ENCODE data around the gene PTPN1.

Gene PTPN1

GRCh38 chr20:50578778-50579165 is 68.6 kb downstream of the PTPN1 start:
- DNase-seq, result no peak

GRCh38 chr20:50579511-50579910 is 69.3 kb downstream of the PTPN1 start:
- DNase-seq, result no peak

GRCh38 chr20:50580016-50580747 is 70.0 kb downstream of the PTPN1 start:
- DNase-seq, result no peak

- DNase-seq, result no peak
Observed at GRCh38 chr20:50580842-50581544, 70.8 kb downstream of the PTPN1 start.

- DNase-seq, result no peak
Observed at GRCh38 chr20:50582092-50582491, 71.9 kb downstream of the PTPN1 start.

GRCh38 chr20:50582591-50583234 is 72.5 kb downstream of the PTPN1 start:
- no peak for DNase-seq

GRCh38 chr20:50583442-50584150 is 73.4 kb downstream of the PTPN1 start:
- DNase-seq, result no peak

- DNase-seq, result no peak
Observed at GRCh38 chr20:50584687-50585086, 74.5 kb downstream of the PTPN1 start.

GRCh38 chr20:50585214-50585613 is 75.0 kb downstream of the PTPN1 start:
- DNase-seq, result no peak

GRCh38 chr20:50585678-50586077 is 75.5 kb downstream of the PTPN1 start:
- no peak for DNase-seq

GRCh38 chr20:50586531-50587232 is 76.5 kb downstream of the PTPN1 start:
- DNase-seq, result no peak

GRCh38 chr20:50587291-50587961 is 77.2 kb downstream of the PTPN1 start:
- DNase-seq, result no peak

GRCh38 chr20:50588034-50588736 is 78.0 kb downstream of the PTPN1 start:
- DNase-seq, result peak; percentile 41

GRCh38 chr20:50589548-50590347 is 79.6 kb downstream of the PTPN1 start:
- DNase-seq, result no peak

- no peak for DNase-seq
Observed at GRCh38 chr20:50590348-50590664, 80.1 kb downstream of the PTPN1 start.

- no peak for DNase-seq
Observed at GRCh38 chr20:50591233-50591852, 81.2 kb downstream of the PTPN1 start.

GRCh38 chr20:50592282-50593004 is 82.3 kb downstream of the PTPN1 start:
- DNase-seq, result no peak

GRCh38 chr20:50593005-50593335 is 82.8 kb downstream of the PTPN1 start:
- no peak for DNase-seq

GRCh38 chr20:50594231-50594590 is 84.0 kb downstream of the PTPN1 start:
- DNase-seq, result no peak

All from GDM1 (cell line).